HCT116 (cell line): ENCODE results near the gene MAP7. TPM values are rescaled to one million over a fixed set of nuclear protein-coding genes. Genes with fewer than 3 reads are reported as not detected.

ENCODE experiments used
- ATAC-seq: fragments of 200-7000 bp; cut with Tn5 transposase; 2 replicates; pipeline ENCODE4 v1.9.1; 2020; ENCODE audit warnings: mild to moderate bottlenecking, moderate library complexity
- BruUV-seq: library from RNA; stranded (reverse); fragments of 400-500 nt; replicated peaks from 2 replicates; lab custom pipeline; 2021; lab: Mats Ljungman, UMichigan
- CTCF ChIA-PET: fragments of 300-600 bp; sonication (Branson Sonifier 250); formaldehyde crosslinking; loops from one replicate; lab custom pipeline; 2021; ENCODE audit warnings: antibody characterized with exemption; lab: Charles Lee
- POLR2A ChIA-PET: fragments of 300-600, 350-600 bp; sonication (Branson Sonifier 250); formaldehyde crosslinking; loops from one replicate; lab custom pipeline; 2021; ENCODE audit warnings: antibody characterized with exemption; lab: Charles Lee
- RAD21 ChIA-PET, 2 experiments: fragments of 300-600 bp; sonication (Branson Sonifier 250); formaldehyde crosslinking; loops; one replicate each; lab custom pipeline; 2023; ENCODE audit warnings: low total read pairs in 2 of 2; ENCODE audit not compliant: uncharacterized antibody in 2 of 2, unreplicated experiment in 2 of 2, low non-redundant PET in 1 of 2; lab: Charles Lee
- DNase-seq: peaks from one replicate; pipeline ENCODE4 v3.0.0-alpha.2; 2010; ENCODE audit warnings: low read depth, low spot score
- H2AFZ ChIP-seq: fragments of 200-600 bp; shearing (Covaris generic), sonication (generic); 2 replicates; pipeline ENCODE4 v1.6.1; 2017; ENCODE audit warnings: low read depth, mixed run types, mixed read lengths, antibody characterized with exemption, low read length; ENCODE audit not compliant: poor library complexity, severe bottlenecking
- H3K27ac ChIP-seq: 2 replicates; pipeline ENCODE4 v1.5.1; 2012; ENCODE audit warnings: low read depth, low read length
- H3K27me3 ChIP-seq: fragments of 200-600 bp; sonication (generic); 2 replicates; pipeline ENCODE4 v1.6.1; 2016; ENCODE audit warnings: mixed run types, low read length, mixed read lengths; ENCODE audit not compliant: insufficient read depth
- H3K36me3 ChIP-seq, 2 experiments: fragments of 200-500 bp in 1 of 2; fragments of 200-600 bp in 1 of 2; sonication (Bioruptor generic) in 1 of 2; sonication (generic) in 1 of 2; 2 replicates each; pipeline versions ENCODE4 v1.5.1 to v1.6.1; 2014 to 2016; ENCODE audit warnings: low read length in 2 of 2, inconsistent platforms in 1 of 2, mixed read lengths in 1 of 2, mixed run types in 1 of 2; ENCODE audit not compliant: insufficient read depth in 2 of 2, control insufficient read depth in 1 of 2
- H3K4me1 ChIP-seq, 2 experiments: fragments of 200-600 bp in 1 of 2; sonication (generic) in 1 of 2; 2 replicates each; pipeline versions ENCODE4 v1.5.1 to v1.6.1; 2012 to 2017; ENCODE audit warnings: low read length in 2 of 2, inconsistent platforms in 1 of 2, mild to moderate bottlenecking in 1 of 2, mixed read lengths in 1 of 2, mixed run types in 1 of 2, moderate library complexity in 1 of 2; ENCODE audit not compliant: insufficient read depth in 2 of 2, control insufficient read depth in 1 of 2
- H3K4me2 ChIP-seq: fragments of 200-600 bp; sonication (generic); 2 replicates; pipeline ENCODE4 v1.6.1; 2017; ENCODE audit warnings: mixed run types, low read length, mixed read lengths
- H3K4me3 ChIP-seq, 2 experiments: fragments of 200-600 bp in 1 of 2; sonication (generic) in 1 of 2; replicated peaks in 1 of 2; 2 replicates each; pipeline ENCODE4 v1.5.1; 2011 to 2016; ENCODE audit warnings: low read length in 2 of 2, control low read depth in 1 of 2, low read depth in 1 of 2, mild to moderate bottlenecking in 1 of 2, mixed read lengths in 1 of 2, mixed run types in 1 of 2
- H3K79me2 ChIP-seq: fragments of 200-600 bp; sonication (generic); 2 replicates; pipeline ENCODE4 v1.6.1; 2017; ENCODE audit warnings: mild to moderate bottlenecking, mixed run types, low read length, moderate library complexity, mixed read lengths; ENCODE audit not compliant: insufficient read depth
- H3K9ac ChIP-seq: fragments of 200-600 bp; sonication (generic); 2 replicates; pipeline ENCODE4 v1.6.1; 2016; ENCODE audit warnings: low read length, mixed read lengths
- H3K9me2 ChIP-seq: fragments of 200-600 bp; sonication (generic), shearing (Covaris generic); 2 replicates; pipeline ENCODE4 v1.6.1; 2017; ENCODE audit warnings: mixed run types, mild to moderate bottlenecking, moderate library complexity; ENCODE audit not compliant: insufficient read depth
- H3K9me3 ChIP-seq, 2 experiments: fragments of 200-500 bp in 1 of 2; fragments of 200-600 bp in 1 of 2; sonication (Bioruptor generic) in 1 of 2; sonication (generic) in 1 of 2; 2 replicates each; pipeline ENCODE4 v1.6.1; 2014 to 2017; ENCODE audit warnings: low read length in 2 of 2, mixed read lengths in 2 of 2, inconsistent platforms in 1 of 2, low read depth in 1 of 2, mild to moderate bottlenecking in 1 of 2, mixed run types in 1 of 2, moderate library complexity in 1 of 2; ENCODE audit not compliant: control insufficient read depth in 1 of 2, insufficient read depth in 1 of 2
- H4K20me1 ChIP-seq: fragments of 200-600 bp; sonication (generic), shearing (Covaris generic); 2 replicates; pipeline ENCODE4 v1.6.1; 2017; ENCODE audit warnings: mixed run types, mild to moderate bottlenecking, moderate library complexity; ENCODE audit not compliant: insufficient read depth
- ELF1 ChIP-seq: IDR thresholded peaks from 2 replicates; pipeline ENCODE4 v1.6.1; 2012; ENCODE audit warnings: low read depth, borderline replicate concordance
- EZH2 ChIP-seq: fragments of 200-600 bp; sonication (generic); IDR thresholded peaks from 2 replicates; pipeline ENCODE4 v1.6.1; 2017; ENCODE audit warnings: antibody characterized with exemption, mixed run types
- EZH2phosphoT487 ChIP-seq: fragments of 200-600 bp; IDR thresholded peaks from 2 replicates; pipeline ENCODE4 v1.6.1; 2018; ENCODE audit warnings: antibody characterized with exemption, borderline replicate concordance
- MAX ChIP-seq: IDR thresholded peaks from 2 replicates; pipeline ENCODE4 v1.6.1; 2012
- POLR2A ChIP-seq: IDR thresholded peaks from 2 replicates; pipeline ENCODE4 v1.7.0; 2011; ENCODE audit warnings: borderline replicate concordance; ENCODE audit not compliant: insufficient read depth, insufficient read length; ENCODE audit errors: extremely low read depth
- RAD21 ChIP-seq: IDR thresholded peaks from 2 replicates; pipeline ENCODE4 v1.6.1; 2012; ENCODE audit warnings: low read depth, mild to moderate bottlenecking
- REST ChIP-seq: IDR thresholded peaks from 2 replicates; pipeline ENCODE4 v1.6.1; 2012; ENCODE audit warnings: low read depth
- SIN3A ChIP-seq: IDR thresholded peaks from 2 replicates; pipeline ENCODE4 v1.6.1; 2012; ENCODE audit warnings: low read depth
- SRF ChIP-seq: IDR thresholded peaks from 2 replicates; pipeline ENCODE4 v1.6.1; 2012; ENCODE audit warnings: low read depth
- TCF7L2 ChIP-seq: IDR thresholded peaks from 2 replicates; pipeline ENCODE4 v1.7.0; 2011; ENCODE audit warnings: borderline replicate concordance, inconsistent platforms; ENCODE audit not compliant: insufficient read depth, insufficient read length; ENCODE audit errors: extremely low read depth
- YY1 ChIP-seq: IDR thresholded peaks from 2 replicates; pipeline ENCODE4 v1.6.1; 2011; ENCODE audit warnings: low read length, low read depth, moderate library complexity, mild to moderate bottlenecking; ENCODE audit not compliant: insufficient replicate concordance; ENCODE audit errors: extremely low read depth
- ZBTB33 ChIP-seq: IDR thresholded peaks from 2 replicates; pipeline ENCODE4 v1.6.1; 2011; ENCODE audit warnings: mild to moderate bottlenecking, low read length, moderate library complexity; ENCODE audit not compliant: insufficient replicate concordance; ENCODE audit errors: extremely low read depth
- ZFX ChIP-seq: fragments of 450-650 bp; IDR thresholded peaks from 2 replicates; pipeline ENCODE4 v1.6.1; 2017
- ZNF274 ChIP-seq: fragments of 200-500 bp; sonication (Bioruptor generic); IDR thresholded peaks from 2 replicates; pipeline ENCODE4 v1.6.1; 2014; ENCODE audit warnings: mild to moderate bottlenecking, low read depth, low read length, inconsistent platforms
- intact Hi-C: fragments of 100-400 bp; cut with micrococcal nuclease; formaldehyde crosslinking; loops from 2 replicates; pipeline ENCODE4 v1.10.0; 2022
- total RNA-seq: library from RNA; stranded (reverse); gene quantifications from one replicate; pipeline ENCODE4 v1.2.1, GENCODE V29; 2021; ENCODE audit not compliant: unreplicated experiment

MAP7 gene
- total RNA-seq, 1 experiment from 2014 or later = 35.5 TPM

- ChIA-PET POLR2A (no interaction called here), CTCF (no interaction called here), RAD21 (no interaction called here)
- H3K27me3 ChIP-seq = no peaks in the 10 kb centered on the region
- no peak for DNase-seq
- no peak overlapping the region for H3K9ac ChIP-seq
- TF ChIP-seq ZNF274 = no peak
- H3K4me2 ChIP-seq = no peak overlapping the region
- no peak for ATAC-seq
- no peaks in the 10 kb centered on the region for H4K20me1 ChIP-seq
- H3K4me1 ChIP-seq = peaks cover 0 to 10% of the 10 kb centered on the region in 2 experiments; a peak in 2 of 4 replicates
- no peaks in the 10 kb centered on the region for H3K9me2 ChIP-seq
- H3K27ac ChIP-seq = no peak overlapping the region
- H3K4me3 ChIP-seq = no peak overlapping the region
- no TSS peak for BruUV-seq
- intact Hi-C loops = no loop called here
- peaks cover 2 to 4% of the 10 kb centered on the region in 2 experiments; a peak in 1 of 4 replicates for H3K36me3 ChIP-seq
- no peaks in the 10 kb centered on the region for H3K79me2 ChIP-seq
- H3K9me3 ChIP-seq = no peaks in the 10 kb centered on the region
- H2AFZ ChIP-seq = no peak overlapping the region
These were observed 42.9 kb upstream of the MAP7 start for GRCh38 chr6:136592930-136593673.

GRCh38 chr6:136591617-136592016 lies 41.4 kb upstream of the MAP7 start:
- peaks cover 0 to 10% of the 10 kb centered on the region in 2 experiments; a peak in 2 of 4 replicates for H3K4me1 ChIP-seq
- ChIA-PET POLR2A (interaction anchor here (0.6 kb wide), 1 partner anchor 50 kb away, joined by 3 read pairs; no protein-coding TSS in a partner anchor), RAD21 (no interaction called here), CTCF (no interaction called here)
- H3K27ac ChIP-seq = no peak overlapping the region
- H3K9me2 ChIP-seq = no peaks in the 10 kb centered on the region
- H3K4me2 ChIP-seq = no peak overlapping the region
- intact Hi-C loops = no loop called here
- H2AFZ ChIP-seq = no peak overlapping the region
- BruUV-seq = no TSS peak
- no peaks in the 10 kb centered on the region for H3K79me2 ChIP-seq
- no peaks in the 10 kb centered on the region for H3K27me3 ChIP-seq
- ATAC-seq (no peak), DNase-seq (no peak)
- no peak overlapping the region for H3K9ac ChIP-seq
- H3K36me3 ChIP-seq = peaks cover 2 to 4% of the 10 kb centered on the region in 2 experiments; a peak in 1 of 4 replicates
- no peaks in the 10 kb centered on the region for H3K9me3 ChIP-seq
- no peak overlapping the region for H3K4me3 ChIP-seq
- no peaks in the 10 kb centered on the region for H4K20me1 ChIP-seq
- no peak for TF ChIP-seq ZFX
- TF ChIP-seq ZBTB33 = no peak
- TF ChIP-seq EZH2 = no peak
- TF ChIP-seq TCF7L2 = no peak
- TF ChIP-seq REST = no peak
- TF ChIP-seq ELF1 = no peak
- TF ChIP-seq RAD21 = no peak
- no peak for TF ChIP-seq YY1
- no peak for TF ChIP-seq POLR2A
- TF ChIP-seq MAX = no peak
- TF ChIP-seq EZH2phosphoT487 = no peak
- no peak for TF ChIP-seq SRF
- TF ChIP-seq SIN3A = no peak
